Measurements from ENCODE around the gene FGF9.

- TF ChIP-seq CTCF (IDR thresholded peaks at IDR 0.05), result no peak
- TF ChIP-seq POLR2A (IDR thresholded peaks at IDR 0.05), result no peak
- no peak for TF ChIP-seq POLR2AphosphoS5 (IDR thresholded peaks at IDR 0.05)
Observed at GRCh38 chr13:21741396-21741979, 70.6 kb downstream of the FGF9 start.

All from suprapubic skin (tissue), 4 donors.